Esophagus squamous epithelium (tissue), 5 donors: Measurements from ENCODE around the gene TAOK2. TPM values are rescaled to one million over a fixed set of nuclear protein-coding genes. Genes with fewer than 3 reads are reported as not detected.
"Not testable (repeated sequence)": the region's sequence is repeated elsewhere in the genome, so short reads cannot be mapped to it uniquely, and the experiment has no call there.

Source experiments
- DNase-seq: peaks from one replicate; lab custom pipeline; 2025; lab: John Stamatoyannopoulos, UW
- H3K27ac ChIP-seq, 4 donors: fragments of 200-600 bp; sonication (generic); one replicate each; pipeline ENCODE4 v1.5.1; 2016 to 2019; ENCODE audit warnings: mild to moderate bottlenecking in 1 of 4
- H3K27me3 ChIP-seq, 4 donors: fragments of 200-600 bp; sonication (generic); 1 replicate in 3 of 4; 2 replicates in 1 of 4; pipeline versions ENCODE4 v1.5.1 to v1.6.0; 2017 to 2021; ENCODE audit warnings: antibody characterized with exemption in 1 of 4
- H3K36me3 ChIP-seq, 3 donors: fragments of 200-600 bp; sonication (generic); one replicate each; pipeline ENCODE4 v1.5.1; 2016 to 2019
- H3K4me1 ChIP-seq, 3 donors: fragments of 200-600 bp; sonication (generic); one replicate each; pipeline ENCODE4 v1.5.1; 2017 to 2019
- H3K4me3 ChIP-seq, 4 donors: fragments of 200-600 bp; sonication (generic); 1 replicate in 3 of 4; 2 replicates in 1 of 4; pipeline ENCODE4 v1.5.1; 2016 to 2019; ENCODE audit warnings: mild to moderate bottlenecking in 2 of 4, moderate library complexity in 1 of 4
- H3K9me3 ChIP-seq, 3 donors: fragments of 200-600 bp; sonication (generic); one replicate each; pipeline ENCODE4 v1.5.1; 2016 to 2019
- CTCF ChIP-seq, 6 experiments: fragments of 450-650 bp in 4 of 6; fragments of 200-600 bp in 2 of 6; sonication (generic) in 2 of 6; IDR thresholded peaks; one replicate each; pipeline ENCODE4 v1.5.1; 2016 to 2019; ENCODE audit warnings: antibody characterized with exemption in 6 of 6, mild to moderate bottlenecking in 4 of 6, moderate library complexity in 4 of 6
- POLR2A ChIP-seq, 4 donors: fragments of 450-650 bp; IDR thresholded peaks; one replicate each; pipeline ENCODE4 v1.6.1; 2017; ENCODE audit warnings: antibody characterized with exemption in 4 of 4, mild to moderate bottlenecking in 4 of 4, moderate library complexity in 3 of 4
- WGBS, 2 donors: methylation state at CpG; one replicate each; pipeline ENCODE4 v1.1.5; 2018; 5-methylcytosine and 5-hydroxymethylcytosine counted together
- intact Hi-C: fragments of 100-400 bp; cut with DNase I; formaldehyde crosslinking; loops from one replicate; pipeline ENCODE4 v1.15.0; 2022
- total RNA-seq, 4 donors: library from RNA; depleted of rRNA; stranded (reverse); fragments of >200 nt; gene quantifications; one replicate each; pipeline ENCODE4 v1.1.0, GENCODE V29; 2016
- donor health status: DM: yes; HTN: yes; CAD: no.

The TAOK2 gene
- total RNA-seq, 4 donors from 2014 or later = 26.8 to 33.7 (median 30.4) TPM

- Histone ChIP-seq H3K4me3 (no peak overlapping the region), H3K27me3 (peaks cover 14 to 62% (median 17%) of the 10 kb centered on the region in 4 donors), H3K9me3 (no peaks in the 10 kb centered on the region), H3K4me1 (peaks cover 12 to 36% (median 20%) of the 10 kb centered on the region in 3 donors), H3K36me3 (no peaks in the 10 kb centered on the region), H3K27ac (no peak overlapping the region)
- 31 to 32% methylated on average over 15 to 20 of the region's 26 CpGs for WGBS, 2 donors
- DNase-seq = no peak
- intact Hi-C loops = no loop called here
- no peak for TF ChIP-seq POLR2A (IDR thresholded peaks at IDR 0.05)
- no peak for TF ChIP-seq CTCF (IDR thresholded peaks at IDR 0.05)
Measured at GRCh38 chr16:30009085-30009862, 35.6 kb downstream of the TAOK2 start.

- H3K27ac ChIP-seq = no peak overlapping the region
- 3 to 9% methylated on average over 6 to 11 of the region's 34 CpGs for WGBS, 2 donors
- DNase-seq = no peak
- no peaks in the 10 kb centered on the region for H3K36me3 ChIP-seq
- H3K4me1 ChIP-seq = peaks cover 12 to 34% (median 20%) of the 10 kb centered on the region in 3 donors
- H3K9me3 ChIP-seq = no peaks in the 10 kb centered on the region
- intact Hi-C loops = no loop called here
- TF ChIP-seq CTCF (IDR thresholded peaks at IDR 0.05) = no peak
- TF ChIP-seq POLR2A (IDR thresholded peaks at IDR 0.05) = no peak
- peaks cover 14 to 62% (median 17%) of the 10 kb centered on the region in 4 donors for H3K27me3 ChIP-seq
- peak overlapping the region; percentile 23 to 67 (median 37) for H3K4me3 ChIP-seq
Measured at GRCh38 chr16:30009990-30010843, 36.5 kb downstream of the TAOK2 start.

GRCh38 chr16:30010844-30011713, 37.4 kb downstream of the TAOK2 start, which contains the start of gene DOC2A:
Gene DOC2A (minus strand): TSS chr16:30011027. CDS start chr16:30010222, 805 bp downstream.
- WGBS, 2 donors = 0% methylated on average over 2 to 4 of the region's 99 CpGs
- TF ChIP-seq CTCF (IDR thresholded peaks at IDR 0.05) (no peak), POLR2A (IDR thresholded peaks at IDR 0.05) (no peak)
- peaks cover 12 to 26% (median 20%) of the 10 kb centered on the region in 3 donors for H3K4me1 ChIP-seq
- H3K27me3 ChIP-seq = peaks cover 14 to 62% (median 17%) of the 10 kb centered on the region in 4 donors
- no peak within 1 kb of the TSS for H3K27ac ChIP-seq
- H3K4me3 ChIP-seq = peak within 1 kb of the TSS; percentile 23 to 67 (median 37)
- intact Hi-C loops = no loop called here
- no peak for DNase-seq
- H3K36me3 ChIP-seq = no peaks in the 10 kb centered on the region
- no peaks in the 10 kb centered on the region for H3K9me3 ChIP-seq

GRCh38 chr16:30011714-30012504, 38.2 kb downstream of the TAOK2 start:
- peaks cover 12 to 26% (median 20%) of the 10 kb centered on the region in 3 donors for H3K4me1 ChIP-seq
- intact Hi-C loops = no loop called here
- no peak for DNase-seq
- WGBS, 2 donors = 23 to 33% methylated on average over 9 to 15 of the region's 31 CpGs
- H3K9me3 ChIP-seq = no peaks in the 10 kb centered on the region
- TF ChIP-seq CTCF (IDR thresholded peaks at IDR 0.05) = no peak
- no peak for TF ChIP-seq POLR2A (IDR thresholded peaks at IDR 0.05)
- no peak overlapping the region for H3K27ac ChIP-seq
- H3K27me3 ChIP-seq = peaks cover 14 to 59% (median 17%) of the 10 kb centered on the region in 4 donors
- no peaks in the 10 kb centered on the region for H3K36me3 ChIP-seq
- peak overlapping the region in 2 of 4 donors; percentile 46 to 67 for H3K4me3 ChIP-seq

GRCh38 chr16:30012598-30012997, 38.9 kb downstream of the TAOK2 start:
- 83 to 87% methylated on average over 10 to 14 of the region's 14 CpGs for WGBS, 2 donors
- intact Hi-C loops, DNase-seq, H3K4me3 ChIP-seq, H3K27ac ChIP-seq, H3K36me3 ChIP-seq, H3K9me3 ChIP-seq: not testable (repeated sequence)
- Histone ChIP-seq H3K27me3 (peaks cover 14 to 52% (median 17%) of the 10 kb centered on the region in 4 donors), H3K4me1 (peaks cover 12 to 26% (median 20%) of the 10 kb centered on the region in 3 donors)

- H3K9me3 ChIP-seq, DNase-seq, H3K4me3 ChIP-seq, intact Hi-C loops, H3K36me3 ChIP-seq, H3K27ac ChIP-seq: not testable (repeated sequence)
- 86 to 87% methylated on average over 7 of the region's 7 CpGs for WGBS, 2 donors
- H3K27me3 ChIP-seq = peaks cover 8 to 24% (median 14%) of the 10 kb centered on the region in 4 donors
- peaks cover 11 to 17% (median 14%) of the 10 kb centered on the region in 3 donors for H3K4me1 ChIP-seq
Measured at GRCh38 chr16:30015450-30015849, 41.8 kb downstream of the TAOK2 start.
